H1 (cell line): ENCODE results near the gene WDR45B. TPM values are rescaled to one million over a fixed set of nuclear protein-coding genes. Genes with fewer than 3 reads are reported as not detected.
A peak's percentile ranks its signal among the peaks of the same experiment; 100 is the strongest.

ENCODE experiments used
- CTCF ChIA-PET: fragments of 300-600 bp; sonication (Branson Sonifier 250); formaldehyde crosslinking; loops from one replicate; lab custom pipeline; 2021; ENCODE audit not compliant: partially characterized antibody; lab: Charles Lee
- POLR2A ChIA-PET: fragments of 300-600 bp; sonication (Branson Sonifier 250); formaldehyde crosslinking; loops from one replicate; lab custom pipeline; 2021; ENCODE audit warnings: inconsistent platforms; ENCODE audit not compliant: partially characterized antibody; lab: Charles Lee
- DNase-seq, 2 experiments: peaks; one replicate each; pipeline versions ENCODE4 v3.0.0 to v3.0.0-alpha.2; 2010 to 2022; ENCODE audit warnings: low spot score in 2 of 2, low read depth in 1 of 2, mixed read lengths in 1 of 2
- FAIRE-seq: peaks from 2 replicates; lab custom pipeline; 2011; peaks lifted over from hg19 to GRCh38; lab: Jason Lieb, UNC
- H2AFZ ChIP-seq: 2 replicates; pipeline ENCODE4 v1.8.1; 2012; ENCODE audit warnings: low read length, inconsistent platforms
- H2AK5ac ChIP-seq: 2 replicates; pipeline ENCODE4 v1.6.1; 2013; ENCODE audit warnings: low read depth, low read length
- H2BK120ac ChIP-seq: replicated peaks from 2 replicates; pipeline ENCODE3; 2013; ENCODE audit warnings: low read depth, low read length, inconsistent platforms
- H2BK12ac ChIP-seq: 2 replicates; pipeline ENCODE4 v1.6.1; 2013; ENCODE audit warnings: low read depth, low read length
- H2BK15ac ChIP-seq: 2 replicates; pipeline ENCODE4 v1.6.1; 2013; ENCODE audit warnings: low read length
- H2BK20ac ChIP-seq: 2 replicates; pipeline ENCODE4 v1.6.1; 2013; ENCODE audit warnings: low read length
- H2BK5ac ChIP-seq: 2 replicates; pipeline ENCODE4 v1.6.1; 2013; ENCODE audit warnings: low read depth, low read length
- H3K14ac ChIP-seq: 2 replicates; pipeline ENCODE4 v1.6.1; 2013; ENCODE audit warnings: inconsistent platforms; ENCODE audit not compliant: insufficient read length
- H3K18ac ChIP-seq: 2 replicates; pipeline ENCODE4 v1.6.1; 2013; ENCODE audit warnings: low read length; ENCODE audit errors: extremely low read depth
- H3K23ac ChIP-seq: 2 replicates; pipeline ENCODE4 v1.6.1; 2013; ENCODE audit warnings: inconsistent platforms; ENCODE audit not compliant: insufficient read length
- H3K23me2 ChIP-seq: 2 replicates; pipeline ENCODE4 v1.6.1; 2013; ENCODE audit warnings: low read depth, low read length
- H3K27ac ChIP-seq: 2 replicates; pipeline ENCODE4 v1.6.1; 2011; ENCODE audit warnings: low read depth, low read length, inconsistent platforms
- H3K27me3 ChIP-seq, 4 experiments: replicated peaks in 1 of 4; 1 replicate in 1 of 4; 2 replicates in 3 of 4; pipeline versions ENCODE4 v1.6.1 to v1.8.1; 2011 to 2013; ENCODE audit warnings: low read length in 3 of 4, mild to moderate bottlenecking in 3 of 4, inconsistent platforms in 2 of 4, mixed read lengths in 2 of 4, moderate library complexity in 1 of 4; ENCODE audit not compliant: control insufficient read depth in 3 of 4, insufficient read depth in 3 of 4; ENCODE audit errors: extremely low read depth in 1 of 4
- H3K36me3 ChIP-seq, 4 experiments: 2 replicates each; pipeline versions ENCODE4 v1.6.1 to v1.8.1; 2011 to 2013; ENCODE audit warnings: mild to moderate bottlenecking in 4 of 4, low read length in 3 of 4, moderate library complexity in 2 of 4, control low read depth in 1 of 4, inconsistent platforms in 1 of 4; ENCODE audit not compliant: insufficient read depth in 4 of 4, control insufficient read depth in 2 of 4
- H3K4ac ChIP-seq: replicated peaks from 2 replicates; pipeline ENCODE3; 2013; ENCODE audit warnings: low read length, low read depth, mixed read lengths, inconsistent platforms; ENCODE audit not compliant: insufficient read length
- H3K4me1 ChIP-seq, 4 experiments: replicated peaks in 1 of 4; 1 replicate in 1 of 4; 2 replicates in 3 of 4; pipeline versions ENCODE4 v1.6.1 to v1.8.1; 2011 to 2013; ENCODE audit warnings: low read length in 3 of 4, inconsistent platforms in 2 of 4, mixed read lengths in 1 of 4; ENCODE audit not compliant: insufficient read depth in 4 of 4, control insufficient read depth in 3 of 4
- H3K4me2 ChIP-seq, 2 experiments: 2 replicates each; pipeline versions ENCODE4 v1.6.1 to v1.8.1; 2011 to 2013; ENCODE audit warnings: low read depth in 2 of 2, low read length in 2 of 2, control low read depth in 1 of 2, inconsistent platforms in 1 of 2, mild to moderate bottlenecking in 1 of 2; ENCODE audit not compliant: insufficient read depth in 1 of 2
- H3K4me3 ChIP-seq, 4 experiments: fragments of 200-600, 300-600 bp in 1 of 4; sonication (generic), shearing (Covaris generic), sonication (Bioruptor Twin) in 1 of 4; 2 replicates each; pipeline versions ENCODE4 v1.5.1 to v1.8.1; 2011 to 2016; ENCODE audit warnings: low read length in 4 of 4, low read depth in 3 of 4, control low read depth in 2 of 4, inconsistent platforms in 2 of 4, mild to moderate bottlenecking in 2 of 4, mixed read lengths in 1 of 4, moderate library complexity in 1 of 4; ENCODE audit not compliant: insufficient read depth in 2 of 4; ENCODE audit errors: extremely low read depth in 1 of 4
- H3K56ac ChIP-seq: replicated peaks from 2 replicates; pipeline ENCODE3; 2013; ENCODE audit warnings: low read depth, mild to moderate bottlenecking, mixed read lengths, low read length, inconsistent platforms; ENCODE audit not compliant: insufficient read length
- H3K79me1 ChIP-seq: 2 replicates; pipeline ENCODE4 v1.6.1; 2013; ENCODE audit warnings: low read depth, low read length, control low read depth
- H3K79me2 ChIP-seq, 2 experiments: 2 replicates each; pipeline versions ENCODE4 v1.6.1 to v1.8.1; 2012 to 2013; ENCODE audit warnings: low read length in 2 of 2, mild to moderate bottlenecking in 2 of 2, inconsistent platforms in 1 of 2; ENCODE audit not compliant: insufficient read depth in 2 of 2, control insufficient read depth in 1 of 2
- H3K9ac ChIP-seq, 4 experiments: replicated peaks in 1 of 4; 1 replicate in 1 of 4; 2 replicates in 3 of 4; pipeline versions ENCODE4 v1.6.1 to v1.8.1; 2011 to 2013; ENCODE audit warnings: low read depth in 3 of 4, low read length in 3 of 4, control low read depth in 2 of 4, mild to moderate bottlenecking in 2 of 4, moderate library complexity in 2 of 4, inconsistent platforms in 1 of 4; ENCODE audit errors: extremely low read depth in 1 of 4
- H3K9me3 ChIP-seq, 2 experiments: 2 replicates each; pipeline versions ENCODE4 v1.6.1 to v1.8.1; 2012 to 2013; ENCODE audit warnings: mild to moderate bottlenecking in 2 of 2, moderate library complexity in 2 of 2, control low read depth in 1 of 2, inconsistent platforms in 1 of 2, low read depth in 1 of 2, low read length in 1 of 2, mixed read lengths in 1 of 2; ENCODE audit not compliant: insufficient read depth in 2 of 2
- H4K20me1 ChIP-seq, 2 experiments: replicated peaks in 1 of 2; 2 replicates each; pipeline versions ENCODE3 to v1.8.1; 2011 to 2013; ENCODE audit warnings: inconsistent platforms in 2 of 2, low read length in 2 of 2, mild to moderate bottlenecking in 1 of 2; ENCODE audit not compliant: insufficient read depth in 2 of 2, control insufficient read depth in 1 of 2
- H4K5ac ChIP-seq: 2 replicates; pipeline ENCODE4 v1.6.1; 2013; ENCODE audit warnings: low read length, low read depth, mixed read lengths, inconsistent platforms; ENCODE audit not compliant: insufficient read length
- H4K8ac ChIP-seq: 2 replicates; pipeline ENCODE4 v1.8.0; 2013; ENCODE audit warnings: mild to moderate bottlenecking, moderate library complexity, low read length, inconsistent platforms; ENCODE audit not compliant: insufficient read depth; ENCODE audit errors: extremely low read depth
- H4K91ac ChIP-seq: replicated peaks from 2 replicates; pipeline ENCODE3; 2013; ENCODE audit warnings: low read length, mixed read lengths, inconsistent platforms; ENCODE audit not compliant: insufficient read length
- CBX5 ChIP-seq: fragments of 300-800, 300-1000 bp; sonication (generic); IDR thresholded peaks from 2 replicates; pipeline ENCODE4 v1.7.1; 2016; ENCODE audit warnings: antibody characterized with exemption, low read length, low read depth
- WGBS, 2 experiments: shearing (Covaris generic) in 1 of 2; methylation state at CpG; one replicate each; pipeline versions ENCODE4 v1.1.6 to v1.1.7; 2013 to 2015; ENCODE audit warnings: low lambda C conversion rate in 2 of 2, mixed read lengths in 2 of 2, inconsistent platforms in 1 of 2, low coverage in 1 of 2, missing lambda C conversion rate in 1 of 2; ENCODE audit not compliant: insufficient replicate concordance in 2 of 2, insufficient coverage in 1 of 2, insufficient read length in 1 of 2; ENCODE audit errors: extremely low coverage in 1 of 2, missing lambda C conversion rate in 1 of 2; 5-methylcytosine and 5-hydroxymethylcytosine counted together
- polyA plus RNA-seq, 7 experiments: library from polyadenylated mRNA; depleted of rRNA in 3 of 7; stranded (reverse) in 5 of 7; unstranded in 2 of 7; fragments of >200 nt in 5 of 7; fragments of 200-250 nt in 2 of 7; gene quantifications; 1 replicate in 5 of 7; 2 replicates in 1 of 7; 4 replicates in 1 of 7; pipeline versions ENCODE4 v1.2.1 to v1.2.3, GENCODE V29; 2011 to 2013; ENCODE audit warnings: missing spikeins in 2 of 7, mixed read lengths in 2 of 7
- total RNA-seq: library from RNA; stranded (reverse); fragmentation: NEBNext Ultra II Directional; extraction: Animal tissue kit (Norgen Biotek cat#: 25700); gene quantifications from 2 replicates; pipeline ENCODE4 v1.2.1, GENCODE V29; 2021

Gene WDR45B
- total and polyA plus RNA-seq, 2 of the 8 experiments (the other 6 are each of a cell fraction or from before 2014, with no cell fraction given) = 82.0 to 100 TPM

- POLR2A ChIA-PET = interaction anchor here (0.6 to 1.5 kb wide), 6 partner anchors 10 to 89 kb away, joined by 3 to 4 read pairs (median 3); no protein-coding TSS in a partner anchor
- no peak for FAIRE-seq
- 70% methylated on average over 14 of the region's 16 CpGs; no CpG with 5 or more reads in 1 of the 2 experiments for WGBS, 2 experiments
- H4K91ac ChIP-seq = peak overlapping the region; percentile 74
- CTCF ChIA-PET = interaction anchor here (0.6 to 4.7 kb wide), 38 partner anchors 8 to 1259 kb away, joined by 3 to 50 read pairs (median 4); partner anchors contain the start of gene FN3KRP
- H3K79me1 ChIP-seq = no peaks in the 10 kb centered on the region; the same call in 1 of the 2 replicates
- H3K36me3 ChIP-seq = no peaks in the 10 kb centered on the region
- no peaks in the 10 kb centered on the region for H3K9me3 ChIP-seq
- H3K4me3 ChIP-seq = no peak overlapping the region
- H3K27me3 ChIP-seq = no peaks in the 10 kb centered on the region; a peak in 2 of 7 replicates
- peak overlapping the region; percentile 91 for H4K8ac ChIP-seq
- H3K23ac ChIP-seq = no peak overlapping the region
- peak overlapping the region; percentile 33 for H4K5ac ChIP-seq
- no peak overlapping the region for H2BK20ac ChIP-seq
- no peak overlapping the region for H3K56ac ChIP-seq
- peaks cover 5% of the 10 kb centered on the region; the same call in 1 of the 2 replicates for H3K23me2 ChIP-seq
- 0 out of 2 replicates have a peak overlapping the region, but pooled peaks have one; percentile 46 for H2BK15ac ChIP-seq
- no peak overlapping the region; the same call in 1 of the 2 replicates for H2BK5ac ChIP-seq
- no peak overlapping the region for H3K14ac ChIP-seq
- H4K20me1 ChIP-seq = peaks cover 0 to 3% of the 10 kb centered on the region in 2 experiments
- no peak overlapping the region for H2AK5ac ChIP-seq
- no peaks in the 10 kb centered on the region for H3K79me2 ChIP-seq
- H3K27ac ChIP-seq = no peak overlapping the region
- no peak overlapping the region for H3K9ac ChIP-seq
- peaks cover 0 to 9% (median 2%) of the 10 kb centered on the region in 4 experiments; a peak in 3 of 7 replicates for H3K4me1 ChIP-seq
- peak overlapping the region; percentile 64; the same call in 1 of the 2 replicates for H2AFZ ChIP-seq
- no peak overlapping the region for H2BK120ac ChIP-seq
- no peak overlapping the region for H3K18ac ChIP-seq
- no peak for DNase-seq
- H3K4ac ChIP-seq = peak overlapping the region; percentile 78
- H2BK12ac ChIP-seq = no peak overlapping the region
- H3K4me2 ChIP-seq = no peak overlapping the region
- no peak for TF ChIP-seq CBX5
Observed at GRCh38 chr17:82668024-82668630, 19.9 kb upstream of the WDR45B start.
